GM23338 (cell line): ENCODE data around the gene GPR82. TPM values are rescaled to one million over a fixed set of nuclear protein-coding genes. Genes with fewer than 3 reads are reported as not detected.

Source experiments
- ATAC-seq: fragments of 200-7000 bp; cut with Tn5 transposase; 3 replicates; pipeline ENCODE4 v1.9.1; 2020
- DNase-seq: peaks from one replicate; pipeline ENCODE4 v3.0.0-alpha.2; 2015; ENCODE audit warnings: low spot score
- H2AFZ ChIP-seq: fragments of 200-600 bp; sonication (generic); 2 replicates; pipeline ENCODE4 v1.8.0; 2016; ENCODE audit warnings: antibody characterized with exemption, mild to moderate bottlenecking, moderate library complexity
- H3F3A ChIP-seq: fragments of 200-600 bp; sonication (generic); replicated peaks from 2 replicates; pipeline ENCODE4 v1.8.0; 2017; ENCODE audit warnings: antibody characterized with exemption, mixed run types, low read depth
- H3K27ac ChIP-seq: fragments of 200-600 bp; sonication (generic); 2 replicates; pipeline ENCODE4 v1.6.1; 2016; ENCODE audit warnings: low read depth
- H3K27me3 ChIP-seq: fragments of 200-600 bp; sonication (generic); 2 replicates; pipeline ENCODE4 v1.8.0; 2016; ENCODE audit warnings: mild to moderate bottlenecking, mixed run types, moderate library complexity; ENCODE audit not compliant: insufficient read depth
- H3K36me3 ChIP-seq: fragments of 200-600 bp; sonication (generic); 2 replicates; pipeline ENCODE4 v1.8.0; 2016; ENCODE audit warnings: mild to moderate bottlenecking; ENCODE audit not compliant: insufficient read depth
- H3K4me1 ChIP-seq: fragments of 200-600 bp; sonication (generic); 2 replicates; pipeline ENCODE4 v1.8.0; 2016; ENCODE audit warnings: mild to moderate bottlenecking, moderate library complexity; ENCODE audit not compliant: insufficient read depth
- H3K4me2 ChIP-seq: fragments of 200-600 bp; sonication (generic); 2 replicates; pipeline ENCODE4 v1.7.1; 2017; ENCODE audit warnings: mixed run types
- H3K4me3 ChIP-seq: fragments of 200-600 bp; sonication (generic); 2 replicates; pipeline ENCODE4 v1.6.1; 2016; ENCODE audit warnings: mixed run types
- H3K79me2 ChIP-seq: fragments of 200-600 bp; sonication (generic); replicated peaks from 2 replicates; pipeline ENCODE4 v1.8.0; 2017; ENCODE audit warnings: mild to moderate bottlenecking; ENCODE audit not compliant: insufficient read depth
- H3K9me2 ChIP-seq: fragments of 200-600 bp; sonication (generic); 2 replicates; pipeline ENCODE4 v1.8.0; 2017; ENCODE audit not compliant: insufficient read depth
- H4K20me1 ChIP-seq: fragments of 200-600 bp; sonication (generic); replicated peaks from 2 replicates; pipeline ENCODE4 v1.8.0; 2017; ENCODE audit warnings: mild to moderate bottlenecking; ENCODE audit not compliant: insufficient read depth
- H3K27ac Mint-ChIP-seq: 2 replicates; pipeline ENCODE4 v1.8.0; 2020; ENCODE audit warnings: inconsistent platforms, mild to moderate bottlenecking, moderate library complexity, mixed read lengths
- H3K27me3 Mint-ChIP-seq: 3 replicates; pipeline ENCODE4 v1.8.0; 2022; ENCODE audit warnings: low read depth, mild to moderate bottlenecking, moderate library complexity, mixed read lengths, inconsistent platforms; ENCODE audit not compliant: insufficient read depth, poor library complexity
- H3K36me3 Mint-ChIP-seq: 3 replicates; pipeline ENCODE4 v1.8.0; 2021; ENCODE audit warnings: low read depth, mild to moderate bottlenecking, inconsistent platforms, moderate library complexity, mixed read lengths
- H3K4me1 Mint-ChIP-seq: 3 replicates; pipeline ENCODE4 v1.8.0; 2020; ENCODE audit warnings: mild to moderate bottlenecking, inconsistent platforms, mixed read lengths
- H3K4me3 Mint-ChIP-seq: 3 replicates; pipeline ENCODE4 v1.8.0; 2021; ENCODE audit warnings: moderate library complexity, mild to moderate bottlenecking, inconsistent platforms, mixed read lengths
- H3K9me3 Mint-ChIP-seq: 3 replicates; pipeline ENCODE4 v1.8.0; 2020; ENCODE audit warnings: moderate library complexity, mild to moderate bottlenecking, inconsistent platforms, mixed read lengths
- CREB1 ChIP-seq: fragments of 250-450 bp; sonication (Bioruptor Pico); IDR thresholded peaks from 2 replicates; pipeline ENCODE4 v1.5.0; 2020; ENCODE audit warnings: low read depth, mild to moderate bottlenecking, moderate library complexity
- EZH2 ChIP-seq: fragments of 200-600 bp; sonication (generic); IDR thresholded peaks from one replicate; pipeline ENCODE4 v1.8.0; 2017; ENCODE audit warnings: antibody characterized with exemption, mild to moderate bottlenecking, low read depth; ENCODE audit not compliant: unreplicated experiment
- EZH2phosphoT487 ChIP-seq: fragments of 200-600 bp; sonication (generic); IDR thresholded peaks from one replicate; pipeline ENCODE4 v1.8.1; 2018; ENCODE audit warnings: antibody characterized with exemption; ENCODE audit not compliant: unreplicated experiment
- JUNB ChIP-seq: IDR thresholded peaks from one replicate; pipeline ENCODE4 v1.6.1; 2016; ENCODE audit warnings: antibody characterized with exemption; ENCODE audit not compliant: unreplicated experiment
- NANOG ChIP-seq: IDR thresholded peaks from 2 replicates; pipeline ENCODE4 v1.6.1; 2016; ENCODE audit warnings: antibody characterized with exemption, borderline replicate concordance
- POLR2AphosphoS5 ChIP-seq: IDR thresholded peaks from 2 replicates; pipeline ENCODE4 v1.6.1; 2016; ENCODE audit warnings: antibody characterized with exemption, low read depth
- STAT1 ChIP-seq: IDR thresholded peaks from one replicate; pipeline ENCODE4 v1.6.1; 2016; ENCODE audit warnings: antibody characterized with exemption; ENCODE audit not compliant: unreplicated experiment
- ZNF114 ChIP-seq: fragments of 250-450 bp; sonication (Bioruptor Pico); IDR thresholded peaks from 2 replicates; pipeline ENCODE4 v1.5.0; 2020; ENCODE audit warnings: mild to moderate bottlenecking, moderate library complexity
- ZNF331 ChIP-seq: fragments of 250-450 bp; sonication (Bioruptor Pico); IDR thresholded peaks from 2 replicates; pipeline ENCODE4 v1.5.0; 2020; ENCODE audit warnings: low read depth, mild to moderate bottlenecking, moderate library complexity
- polyA plus RNA-seq: library from polyadenylated mRNA; unstranded; fragments of >200 nt; fragmentation: Nextera tagmentation; extraction: Ambion mirVana; gene quantifications from 2 replicates; pipeline ENCODE4 v1.2.1, GENCODE V29; 2016
- total RNA-seq: library from RNA; depleted of rRNA; stranded (reverse); fragments of >200 nt; shearing (Covaris generic); gene quantifications from 2 replicates; pipeline ENCODE4 v1.2.3, GENCODE V29; 2014
- TF ChIP-seq, protein P1 (sequence below): IDR thresholded peaks from 2 replicates; pipeline ENCODE4 v1.6.1; 2016; ENCODE audit warnings: antibody characterized with exemption
- TF ChIP-seq, protein P2 (sequence below): IDR thresholded peaks from one replicate; pipeline ENCODE4 v1.6.1; 2018; ENCODE audit warnings: antibody characterized with exemption; ENCODE audit not compliant: unreplicated experiment
- TF ChIP-seq, protein P3 (sequence below): fragments of 250-450 bp; sonication (Bioruptor Pico); IDR thresholded peaks from 2 replicates; pipeline ENCODE4 v1.5.0; 2020; ENCODE audit warnings: mild to moderate bottlenecking, moderate library complexity
- TF ChIP-seq, protein P4 (sequence below), 2 experiments: fragments of 200-600 bp in 1 of 2; sonication (generic) in 1 of 2; conservative IDR thresholded peaks; 2 replicates each; pipeline versions ENCODE4 v1.5.1 to v1.6.1; 2016 to 2017; ENCODE audit warnings: antibody characterized with exemption in 2 of 2, low read depth in 2 of 2, mild to moderate bottlenecking in 2 of 2, moderate library complexity in 1 of 2

The GPR82 gene
- total and polyA plus RNA-seq, 2 experiments from 2014 or later: 0.32 TPM; not detected in 1

DNA sequence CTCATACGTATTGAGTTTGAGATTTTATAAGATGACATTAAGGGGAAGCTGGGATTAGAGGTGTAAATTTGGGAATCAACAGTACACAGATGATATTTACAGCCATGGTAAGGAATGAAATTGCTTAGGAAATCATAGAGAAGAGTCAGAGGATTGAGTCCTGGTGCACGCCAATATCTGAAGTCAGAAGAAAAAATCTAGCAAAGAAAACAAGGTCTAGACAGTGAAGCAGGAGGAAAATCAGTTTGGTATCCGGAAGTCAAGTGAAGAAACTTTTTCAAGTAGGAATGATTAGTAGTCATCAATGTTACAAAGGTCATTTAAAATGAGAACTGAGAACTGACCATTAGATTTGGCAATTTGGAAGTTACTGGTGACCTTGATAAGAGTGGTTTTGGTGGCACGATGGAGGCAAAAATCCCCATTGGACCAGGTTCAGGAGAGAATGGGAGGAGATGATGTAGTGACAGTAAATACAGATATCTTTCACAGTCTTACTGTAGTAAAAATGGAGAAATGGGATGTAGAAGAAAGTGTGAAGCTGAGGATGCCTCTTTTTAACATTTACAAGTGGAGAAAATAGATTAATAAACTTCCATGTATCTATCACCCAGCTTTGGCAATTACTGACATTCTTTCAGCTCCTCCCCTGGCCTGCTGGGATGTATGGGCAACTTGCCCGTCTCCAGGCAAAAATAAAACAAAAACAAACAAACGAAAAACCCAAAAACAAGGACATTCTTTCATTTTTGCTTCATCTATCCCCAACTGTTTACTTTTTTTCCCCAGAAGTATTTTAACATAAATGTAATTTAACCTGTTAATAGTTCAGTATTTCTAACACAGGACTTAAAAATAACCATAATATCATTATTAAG lies 46.6 kb upstream of the GPR82 start:
- DNase-seq: no peak
- H3K4me1 Mint-ChIP-seq: peaks cover 7% of the 10 kb centered on the region

More for the DNA sequence above, 46.6 kb upstream of the GPR82 start:
- Histone ChIP-seq H2AFZ (no peak overlapping the region), H3K27ac (no peak overlapping the region), H4K20me1 (no peaks in the 10 kb centered on the region), H3K79me2 (no peaks in the 10 kb centered on the region), H3F3A (no peaks in the 10 kb centered on the region), H3K4me2 (no peak overlapping the region), H3K4me3 (no peak overlapping the region), H3K4me1 (no peaks in the 10 kb centered on the region), H3K9me2 (no peaks in the 10 kb centered on the region), H3K27me3 (no peaks in the 10 kb centered on the region), H3K36me3 (no peaks in the 10 kb centered on the region)
- TF ChIP-seq JUNB (no peak), ZNF114 (CRISPR knock-in tag) (no peak), POLR2AphosphoS5 (no peak), STAT1 (no peak), ZNF331 (CRISPR knock-in tag) (no peak), NANOG (no peak), CREB1 (no peak), EZH2phosphoT487 (no peak), EZH2 (no peak)
- TF ChIP-seq, protein P1, sequence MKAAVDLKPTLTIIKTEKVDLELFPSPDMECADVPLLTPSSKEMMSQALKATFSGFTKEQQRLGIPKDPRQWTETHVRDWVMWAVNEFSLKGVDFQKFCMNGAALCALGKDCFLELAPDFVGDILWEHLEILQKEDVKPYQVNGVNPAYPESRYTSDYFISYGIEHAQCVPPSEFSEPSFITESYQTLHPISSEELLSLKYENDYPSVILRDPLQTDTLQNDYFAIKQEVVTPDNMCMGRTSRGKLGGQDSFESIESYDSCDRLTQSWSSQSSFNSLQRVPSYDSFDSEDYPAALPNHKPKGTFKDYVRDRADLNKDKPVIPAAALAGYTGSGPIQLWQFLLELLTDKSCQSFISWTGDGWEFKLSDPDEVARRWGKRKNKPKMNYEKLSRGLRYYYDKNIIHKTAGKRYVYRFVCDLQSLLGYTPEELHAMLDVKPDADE: no peak
- TF ChIP-seq, protein P2, sequence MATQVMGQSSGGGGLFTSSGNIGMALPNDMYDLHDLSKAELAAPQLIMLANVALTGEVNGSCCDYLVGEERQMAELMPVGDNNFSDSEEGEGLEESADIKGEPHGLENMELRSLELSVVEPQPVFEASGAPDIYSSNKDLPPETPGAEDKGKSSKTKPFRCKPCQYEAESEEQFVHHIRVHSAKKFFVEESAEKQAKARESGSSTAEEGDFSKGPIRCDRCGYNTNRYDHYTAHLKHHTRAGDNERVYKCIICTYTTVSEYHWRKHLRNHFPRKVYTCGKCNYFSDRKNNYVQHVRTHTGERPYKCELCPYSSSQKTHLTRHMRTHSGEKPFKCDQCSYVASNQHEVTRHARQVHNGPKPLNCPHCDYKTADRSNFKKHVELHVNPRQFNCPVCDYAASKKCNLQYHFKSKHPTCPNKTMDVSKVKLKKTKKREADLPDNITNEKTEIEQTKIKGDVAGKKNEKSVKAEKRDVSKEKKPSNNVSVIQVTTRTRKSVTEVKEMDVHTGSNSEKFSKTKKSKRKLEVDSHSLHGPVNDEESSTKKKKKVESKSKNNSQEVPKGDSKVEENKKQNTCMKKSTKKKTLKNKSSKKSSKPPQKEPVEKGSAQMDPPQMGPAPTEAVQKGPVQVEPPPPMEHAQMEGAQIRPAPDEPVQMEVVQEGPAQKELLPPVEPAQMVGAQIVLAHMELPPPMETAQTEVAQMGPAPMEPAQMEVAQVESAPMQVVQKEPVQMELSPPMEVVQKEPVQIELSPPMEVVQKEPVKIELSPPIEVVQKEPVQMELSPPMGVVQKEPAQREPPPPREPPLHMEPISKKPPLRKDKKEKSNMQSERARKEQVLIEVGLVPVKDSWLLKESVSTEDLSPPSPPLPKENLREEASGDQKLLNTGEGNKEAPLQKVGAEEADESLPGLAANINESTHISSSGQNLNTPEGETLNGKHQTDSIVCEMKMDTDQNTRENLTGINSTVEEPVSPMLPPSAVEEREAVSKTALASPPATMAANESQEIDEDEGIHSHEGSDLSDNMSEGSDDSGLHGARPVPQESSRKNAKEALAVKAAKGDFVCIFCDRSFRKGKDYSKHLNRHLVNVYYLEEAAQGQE: no peak
- TF ChIP-seq, protein P3, sequence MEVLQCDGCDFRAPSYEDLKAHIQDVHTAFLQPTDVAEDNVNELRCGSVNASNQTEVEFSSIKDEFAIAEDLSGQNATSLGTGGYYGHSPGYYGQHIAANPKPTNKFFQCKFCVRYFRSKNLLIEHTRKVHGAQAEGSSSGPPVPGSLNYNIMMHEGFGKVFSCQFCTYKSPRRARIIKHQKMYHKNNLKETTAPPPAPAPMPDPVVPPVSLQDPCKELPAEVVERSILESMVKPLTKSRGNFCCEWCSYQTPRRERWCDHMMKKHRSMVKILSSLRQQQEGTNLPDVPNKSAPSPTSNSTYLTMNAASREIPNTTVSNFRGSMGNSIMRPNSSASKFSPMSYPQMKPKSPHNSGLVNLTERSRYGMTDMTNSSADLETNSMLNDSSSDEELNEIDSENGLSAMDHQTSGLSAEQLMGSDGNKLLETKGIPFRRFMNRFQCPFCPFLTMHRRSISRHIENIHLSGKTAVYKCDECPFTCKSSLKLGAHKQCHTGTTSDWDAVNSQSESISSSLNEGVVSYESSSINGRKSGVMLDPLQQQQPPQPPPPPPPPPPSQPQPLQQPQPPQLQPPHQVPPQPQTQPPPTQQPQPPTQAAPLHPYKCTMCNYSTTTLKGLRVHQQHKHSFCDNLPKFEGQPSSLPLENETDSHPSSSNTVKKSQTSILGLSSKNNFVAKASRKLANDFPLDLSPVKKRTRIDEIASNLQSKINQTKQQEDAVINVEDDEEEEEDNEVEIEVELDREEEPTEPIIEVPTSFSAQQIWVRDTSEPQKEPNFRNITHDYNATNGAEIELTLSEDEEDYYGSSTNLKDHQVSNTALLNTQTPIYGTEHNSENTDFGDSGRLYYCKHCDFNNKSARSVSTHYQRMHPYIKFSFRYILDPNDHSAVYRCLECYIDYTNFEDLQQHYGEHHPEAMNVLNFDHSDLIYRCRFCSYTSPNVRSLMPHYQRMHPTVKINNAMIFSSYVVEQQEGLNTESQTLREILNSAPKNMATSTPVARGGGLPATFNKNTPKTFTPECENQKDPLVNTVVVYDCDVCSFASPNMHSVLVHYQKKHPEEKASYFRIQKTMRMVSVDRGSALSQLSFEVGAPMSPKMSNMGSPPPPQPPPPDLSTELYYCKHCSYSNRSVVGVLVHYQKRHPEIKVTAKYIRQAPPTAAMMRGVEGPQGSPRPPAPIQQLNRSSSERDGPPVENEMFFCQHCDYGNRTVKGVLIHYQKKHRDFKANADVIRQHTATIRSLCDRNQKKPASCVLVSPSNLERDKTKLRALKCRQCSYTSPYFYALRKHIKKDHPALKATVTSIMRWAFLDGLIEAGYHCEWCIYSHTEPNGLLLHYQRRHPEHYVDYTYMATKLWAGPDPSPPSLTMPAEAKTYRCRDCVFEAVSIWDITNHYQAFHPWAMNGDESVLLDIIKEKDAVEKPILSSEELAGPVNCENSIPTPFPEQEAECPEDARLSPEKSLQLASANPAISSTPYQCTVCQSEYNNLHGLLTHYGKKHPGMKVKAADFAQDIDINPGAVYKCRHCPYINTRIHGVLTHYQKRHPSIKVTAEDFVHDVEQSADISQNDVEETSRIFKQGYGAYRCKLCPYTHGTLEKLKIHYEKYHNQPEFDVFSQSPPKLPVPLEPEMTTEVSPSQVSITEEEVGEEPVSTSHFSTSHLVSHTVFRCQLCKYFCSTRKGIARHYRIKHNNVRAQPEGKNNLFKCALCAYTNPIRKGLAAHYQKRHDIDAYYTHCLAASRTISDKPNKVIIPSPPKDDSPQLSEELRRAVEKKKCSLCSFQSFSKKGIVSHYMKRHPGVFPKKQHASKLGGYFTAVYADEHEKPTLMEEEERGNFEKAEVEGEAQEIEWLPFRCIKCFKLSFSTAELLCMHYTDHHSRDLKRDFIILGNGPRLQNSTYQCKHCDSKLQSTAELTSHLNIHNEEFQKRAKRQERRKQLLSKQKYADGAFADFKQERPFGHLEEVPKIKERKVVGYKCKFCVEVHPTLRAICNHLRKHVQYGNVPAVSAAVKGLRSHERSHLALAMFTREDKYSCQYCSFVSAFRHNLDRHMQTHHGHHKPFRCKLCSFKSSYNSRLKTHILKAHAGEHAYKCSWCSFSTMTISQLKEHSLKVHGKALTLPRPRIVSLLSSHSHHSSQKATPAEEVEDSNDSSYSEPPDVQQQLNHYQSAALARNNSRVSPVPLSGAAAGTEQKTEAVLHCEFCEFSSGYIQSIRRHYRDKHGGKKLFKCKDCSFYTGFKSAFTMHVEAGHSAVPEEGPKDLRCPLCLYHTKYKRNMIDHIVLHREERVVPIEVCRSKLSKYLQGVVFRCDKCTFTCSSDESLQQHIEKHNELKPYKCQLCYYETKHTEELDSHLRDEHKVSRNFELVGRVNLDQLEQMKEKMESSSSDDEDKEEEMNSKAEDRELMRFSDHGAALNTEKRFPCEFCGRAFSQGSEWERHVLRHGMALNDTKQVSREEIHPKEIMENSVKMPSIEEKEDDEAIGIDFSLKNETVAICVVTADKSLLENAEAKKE (CRISPR knock-in tag): no peak
- TF ChIP-seq, protein P4, sequence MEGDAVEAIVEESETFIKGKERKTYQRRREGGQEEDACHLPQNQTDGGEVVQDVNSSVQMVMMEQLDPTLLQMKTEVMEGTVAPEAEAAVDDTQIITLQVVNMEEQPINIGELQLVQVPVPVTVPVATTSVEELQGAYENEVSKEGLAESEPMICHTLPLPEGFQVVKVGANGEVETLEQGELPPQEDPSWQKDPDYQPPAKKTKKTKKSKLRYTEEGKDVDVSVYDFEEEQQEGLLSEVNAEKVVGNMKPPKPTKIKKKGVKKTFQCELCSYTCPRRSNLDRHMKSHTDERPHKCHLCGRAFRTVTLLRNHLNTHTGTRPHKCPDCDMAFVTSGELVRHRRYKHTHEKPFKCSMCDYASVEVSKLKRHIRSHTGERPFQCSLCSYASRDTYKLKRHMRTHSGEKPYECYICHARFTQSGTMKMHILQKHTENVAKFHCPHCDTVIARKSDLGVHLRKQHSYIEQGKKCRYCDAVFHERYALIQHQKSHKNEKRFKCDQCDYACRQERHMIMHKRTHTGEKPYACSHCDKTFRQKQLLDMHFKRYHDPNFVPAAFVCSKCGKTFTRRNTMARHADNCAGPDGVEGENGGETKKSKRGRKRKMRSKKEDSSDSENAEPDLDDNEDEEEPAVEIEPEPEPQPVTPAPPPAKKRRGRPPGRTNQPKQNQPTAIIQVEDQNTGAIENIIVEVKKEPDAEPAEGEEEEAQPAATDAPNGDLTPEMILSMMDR (conservative IDR thresholded peaks at IDR 0.05; ENCODE audit: low read depth in 2 of 2): no peak
- H3K36me3 Mint-ChIP-seq: no peaks in the 10 kb centered on the region
- no peaks in the 10 kb centered on the region for H3K9me3 Mint-ChIP-seq
- H3K27ac Mint-ChIP-seq: no peak overlapping the region
- no peaks in the 10 kb centered on the region for H3K27me3 Mint-ChIP-seq
- no peak for ATAC-seq
- H3K4me3 Mint-ChIP-seq: no peak overlapping the region
